ENCODE results near the gene RUFY2.

GRCh38 chr10:68327889-68328786, 78.9 kb downstream of the RUFY2 start:
- TF ChIP-seq RAD21 (IDR thresholded peaks at IDR 0.05) (peak; percentile 6 to 11), CTCF (IDR thresholded peaks at IDR 0.05; ENCODE audit: low read depth, low read length, missing input control) (no peak), RXRA (IDR thresholded peaks at IDR 0.05) (peak; percentile 11 to 23), TAF1 (conservative IDR thresholded peaks at IDR 0.05) (peak; percentile 59), YY1 (IDR thresholded peaks at IDR 0.05) (peak; percentile 57), GABPA (IDR thresholded peaks at IDR 0.05 in 1 of 2, conservative IDR thresholded peaks at IDR 0.05 in 1 of 2) (peak in 1 of 2 donors; percentile 27), EGR1 (IDR thresholded peaks at IDR 0.05; ENCODE audit: low read depth in 2 of 2) (no peak), ZBTB33 (IDR thresholded peaks at IDR 0.05) (peak; percentile 37), REST (IDR thresholded peaks at IDR 0.05) (no peak), ATF3 (IDR thresholded peaks at IDR 0.05) (peak; percentile 44)

All from liver (tissue), 3 donors.